ENCODE measurements around the gene HS3ST6. TPM values are rescaled to one million over a fixed set of nuclear protein-coding genes. Genes with fewer than 3 reads are reported as not detected.

HS3ST6 gene
- total RNA-seq, 1 experiment from 2014 or later, result not detected

DNA sequence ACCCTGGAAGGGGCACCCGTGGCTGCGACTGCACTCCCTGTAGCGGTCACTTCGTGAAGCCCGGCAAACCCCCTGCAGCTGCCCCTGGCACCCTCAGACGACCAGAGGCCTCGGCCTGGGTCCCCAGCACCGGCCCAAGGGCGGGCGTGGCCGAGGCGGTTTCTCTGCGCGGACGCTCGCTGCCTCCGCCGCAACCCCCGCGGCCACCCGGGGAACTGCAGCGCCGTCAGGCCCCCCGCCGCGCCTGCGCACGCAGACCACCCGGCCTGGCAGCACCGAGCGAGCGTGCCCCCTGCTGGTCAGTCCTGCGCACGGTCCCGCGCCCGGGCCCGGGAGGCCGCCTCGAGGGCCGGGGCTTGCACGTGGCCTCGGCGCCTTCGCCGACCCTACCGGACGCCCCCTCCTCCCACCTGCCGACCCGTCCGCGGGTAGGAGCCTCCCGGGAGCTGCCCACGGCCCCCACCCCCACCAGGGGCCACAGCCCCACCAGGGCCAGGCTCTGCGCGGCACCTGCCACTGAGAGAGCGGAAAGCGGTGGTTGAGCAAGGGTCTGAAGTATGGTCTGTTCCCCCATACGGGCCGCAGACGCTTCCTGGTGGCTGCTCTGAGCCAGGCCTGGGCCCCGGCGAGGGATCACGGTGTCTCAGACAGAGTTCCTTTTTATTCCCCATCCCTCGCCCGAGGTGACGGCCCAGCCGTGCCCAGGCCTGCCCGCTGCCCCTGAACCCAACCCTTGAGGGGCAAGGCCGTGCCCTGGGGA is 11.5 kb upstream of the HS3ST6 start (continued):
- TF ChIP-seq, protein P1, sequence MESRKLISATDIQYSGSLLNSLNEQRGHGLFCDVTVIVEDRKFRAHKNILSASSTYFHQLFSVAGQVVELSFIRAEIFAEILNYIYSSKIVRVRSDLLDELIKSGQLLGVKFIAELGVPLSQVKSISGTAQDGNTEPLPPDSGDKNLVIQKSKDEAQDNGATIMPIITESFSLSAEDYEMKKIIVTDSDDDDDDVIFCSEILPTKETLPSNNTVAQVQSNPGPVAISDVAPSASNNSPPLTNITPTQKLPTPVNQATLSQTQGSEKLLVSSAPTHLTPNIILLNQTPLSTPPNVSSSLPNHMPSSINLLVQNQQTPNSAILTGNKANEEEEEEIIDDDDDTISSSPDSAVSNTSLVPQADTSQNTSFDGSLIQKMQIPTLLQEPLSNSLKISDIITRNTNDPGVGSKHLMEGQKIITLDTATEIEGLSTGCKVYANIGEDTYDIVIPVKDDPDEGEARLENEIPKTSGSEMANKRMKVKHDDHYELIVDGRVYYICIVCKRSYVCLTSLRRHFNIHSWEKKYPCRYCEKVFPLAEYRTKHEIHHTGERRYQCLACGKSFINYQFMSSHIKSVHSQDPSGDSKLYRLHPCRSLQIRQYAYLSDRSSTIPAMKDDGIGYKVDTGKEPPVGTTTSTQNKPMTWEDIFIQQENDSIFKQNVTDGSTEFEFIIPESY (IDR thresholded peaks at IDR 0.05; ENCODE audit: extremely low read depth, insufficient replicate concordance, low read length), result peak; percentile 23
- TF ChIP-seq EZH2phosphoT487 (IDR thresholded peaks at IDR 0.05; ENCODE audit: borderline replicate concordance) (no peak), SP1 (IDR thresholded peaks at IDR 0.05; ENCODE audit: low read depth) (no peak)

GRCh38 chr16:1929105-1929504 is 10.9 kb upstream of the HS3ST6 start:
- peak overlapping the region; percentile 64 for H3K9ac ChIP-seq (ENCODE audit: low read length)
- peak; percentile 56 for ATAC-seq

More at GRCh38 chr16:1929105-1929504, 10.9 kb upstream of the HS3ST6 start:
- CTCF ChIA-PET, result interaction anchor here (0.8 to 1.2 kb wide), 5 partner anchors 14 to 65 kb away, joined by 3 to 5 read pairs (median 3); partner anchors contain the start of gene MSRB1
- RAD21 ChIA-PET (ENCODE audit: low non-redundant PET in 1 of 2, low total read pairs in 2 of 2, uncharacterized antibody in 2 of 2, unreplicated experiment in 2 of 2), result interaction anchor here in 1 of 2 experiments (0.8 kb wide), 1 partner anchor 65 kb away, joined by 4 read pairs; no protein-coding TSS in a partner anchor
- DNase-seq (ENCODE audit: low read depth, low spot score), result no peak
- POLR2A ChIA-PET, result interaction anchor here (0.7 kb wide), 2 partner anchors 15 to 36 kb away, joined by 3 to 4 read pairs; partner anchors contain the start of gene RPS2
- H3K27ac ChIP-seq (ENCODE audit: low read depth, low read length), result peak overlapping the region; percentile 68; the same call in 1 of the 2 replicates
- TF ChIP-seq POLR2A (IDR thresholded peaks at IDR 0.05; ENCODE audit: borderline replicate concordance, extremely low read depth, insufficient read depth, insufficient read length), result peak; percentile 1
- no peak for TF ChIP-seq CBX3 (IDR thresholded peaks at IDR 0.05; ENCODE audit: low read depth)
- intact Hi-C loops (cut with micrococcal nuclease), result no loop called here
- peak overlapping the region; percentile 86 for H3K4me2 ChIP-seq (ENCODE audit: low read length)
- no peaks in the 10 kb centered on the region for H3K27me3 ChIP-seq (ENCODE audit: insufficient read depth, low read length)
- H3K4me3 ChIP-seq (replicated peaks in 1 of 2; ENCODE audit: low read depth in 1 of 2, low read length in 2 of 2), result peak overlapping the region; percentile 42 to 56
- no peaks in the 10 kb centered on the region for H3K9me2 ChIP-seq (ENCODE audit: insufficient read depth)
- H3K9me3 ChIP-seq (ENCODE audit: control insufficient read depth in 1 of 2, insufficient read depth in 1 of 2, low read depth in 1 of 2, low read length in 2 of 2), result no peaks in the 10 kb centered on the region
- no peaks in the 10 kb centered on the region for H3K36me3 ChIP-seq (ENCODE audit: control insufficient read depth in 1 of 2, insufficient read depth in 2 of 2, low read length in 2 of 2)
- peaks cover 16 to 23% of the 10 kb centered on the region in 2 experiments for H3K4me1 ChIP-seq (ENCODE audit: control insufficient read depth in 1 of 2, insufficient read depth in 2 of 2, low read length in 2 of 2)
- BruUV-seq (replicated peaks), result no TSS peak
- H3K79me2 ChIP-seq (ENCODE audit: insufficient read depth, low read length), result no peaks in the 10 kb centered on the region
- H4K20me1 ChIP-seq (ENCODE audit: insufficient read depth), result no peaks in the 10 kb centered on the region
- H2AFZ ChIP-seq (ENCODE audit: low read depth, low read length, poor library complexity, severe bottlenecking), result peak overlapping the region; percentile 54
